Naive thymus-derived CD8-positive, alpha-beta T cell (primary cell): Measurements from ENCODE around the gene TUBGCP6. TPM values are rescaled to one million over a fixed set of nuclear protein-coding genes. Genes with fewer than 3 reads are reported as not detected.

ENCODE experiments used
- ATAC-seq, 2 donors: fragments of 150-1000 bp; cut with Tn5 transposase in 1 of 2; sonication (Bioruptor Pico), chemical (Tn5 transposase) in 1 of 2; 1 replicate in 1 of 2; 2 replicates in 1 of 2; pipeline ENCODE4 v1.10.0; 2021; ENCODE audit warnings: mild to moderate bottlenecking in 2 of 2, moderate library complexity in 2 of 2
- POLR2A ChIA-PET: fragments of 350-600 bp; sonication (Branson Sonifier 250); formaldehyde crosslinking; loops from one replicate; lab custom pipeline; 2021; ENCODE audit warnings: antibody characterized with exemption; lab: Charles Lee
- DNase-seq, 10 donors: peaks; one replicate each; pipeline versions ENCODE4 v3.0.0 to v3.0.0-alpha.2; 2020 to 2022
- H3K27ac Mint-ChIP-seq, 10 donors: one replicate each; pipeline ENCODE4 v1.8.0; 2020 to 2022; ENCODE audit warnings: mild to moderate bottlenecking in 10 of 10, mixed read lengths in 10 of 10, moderate library complexity in 4 of 10, inconsistent platforms in 1 of 10
- H3K27me3 Mint-ChIP-seq, 5 donors: one replicate each; pipeline ENCODE4 v1.8.0; 2021 to 2022; ENCODE audit warnings: mixed read lengths in 5 of 5
- H3K36me3 Mint-ChIP-seq, 3 donors: one replicate each; pipeline ENCODE4 v1.8.0; 2020 to 2022; ENCODE audit warnings: mixed read lengths in 3 of 3, mild to moderate bottlenecking in 2 of 3, inconsistent platforms in 1 of 3
- H3K4me1 Mint-ChIP-seq, 4 donors: one replicate each; pipeline ENCODE4 v1.8.0; 2021 to 2022; ENCODE audit warnings: mixed read lengths in 4 of 4
- H3K4me3 Mint-ChIP-seq, 10 donors: one replicate each; pipeline ENCODE4 v1.8.0; 2020 to 2022; ENCODE audit warnings: mild to moderate bottlenecking in 10 of 10, mixed read lengths in 10 of 10, moderate library complexity in 6 of 10, inconsistent platforms in 1 of 10
- H3K9me3 Mint-ChIP-seq, 9 donors: one replicate each; pipeline ENCODE4 v1.8.0; 2020 to 2022; ENCODE audit warnings: mixed read lengths in 9 of 9, mild to moderate bottlenecking in 3 of 9, inconsistent platforms in 1 of 9, moderate library complexity in 1 of 9
- polyA plus RNA-seq, 3 donors: library from polyadenylated mRNA; unstranded; fragments of 300-500 nt; fragmentation: Illumina TruSeq; gene quantifications; one replicate each; pipeline ENCODE4 v1.2.3, GENCODE V29; 2021
- total RNA-seq, 8 experiments: library from RNA in 2 of 8; stranded (reverse) in 2 of 8; gene quantifications; one replicate each; pipeline ENCODE4 v1.2.3 and lab custom pipeline; 2021 to 2026

TUBGCP6 gene
- total and polyA plus RNA-seq, 5 experiments from 2014 or later, result 9.3 to 156 (median 25.2) TPM

DNA sequence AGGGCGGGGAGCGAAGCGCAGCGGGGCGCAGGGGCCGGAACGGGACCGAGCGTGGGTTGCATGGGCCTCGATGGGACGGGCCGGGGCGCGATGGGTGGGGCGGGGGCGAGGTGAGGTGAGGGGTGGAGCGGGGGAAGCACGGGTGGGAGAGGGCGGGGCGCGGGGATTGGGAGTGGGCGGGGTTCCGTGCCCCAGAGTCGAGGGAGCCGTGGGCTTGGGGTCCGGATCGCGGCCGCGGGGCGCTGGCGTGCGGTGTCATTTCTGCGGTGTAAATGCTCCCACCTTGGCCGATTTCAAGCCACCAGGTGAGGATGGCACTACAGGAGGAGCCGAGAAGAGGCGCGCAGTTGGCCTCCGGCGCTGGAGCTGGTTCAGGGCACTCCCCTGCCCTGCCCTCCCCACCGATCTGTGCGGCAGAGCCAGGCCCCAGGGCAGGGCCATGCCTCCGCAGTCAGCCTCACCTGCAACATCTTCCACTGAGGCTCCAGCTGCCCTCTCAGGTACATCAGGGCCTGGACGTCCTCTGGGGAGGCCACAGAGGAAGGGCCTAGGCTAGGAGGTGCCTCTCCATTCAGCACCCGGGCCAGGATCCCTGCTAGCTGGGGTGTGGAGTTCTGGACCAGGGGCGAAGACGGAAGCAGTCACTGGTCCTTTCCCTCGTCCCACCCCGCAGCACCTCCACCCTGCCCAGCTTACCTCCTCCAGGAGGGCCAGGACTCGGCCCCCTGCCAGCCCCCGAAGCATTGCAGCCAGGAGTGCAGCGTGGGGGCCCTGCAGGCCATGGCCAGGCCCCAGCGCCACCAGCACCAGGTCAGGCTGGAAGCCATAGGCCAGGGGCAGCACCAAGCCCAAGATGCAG, 620 bp upstream of the TUBGCP6 start:
- peaks cover 0 to 16% (median 4%) of the 10 kb centered on the region in 3 donors for H3K36me3 Mint-ChIP-seq
- peak overlapping the region; percentile 85 to 100 (median 99) for H3K4me3 Mint-ChIP-seq
- DNase-seq, result peak in 1 of 10 donors; percentile 41
- peak overlapping the region; percentile 98 to 100 (median 100) for H3K27ac Mint-ChIP-seq
- H3K4me1 Mint-ChIP-seq, result peaks cover 9 to 61% (median 32%) of the 10 kb centered on the region in 4 donors
- no peaks in the 10 kb centered on the region for H3K27me3 Mint-ChIP-seq
- peak; percentile 7 to 35 for ATAC-seq
- POLR2A ChIA-PET, result interaction anchor here (0.7 to 3.5 kb wide), 6 partner anchors 15 to 383 kb away, joined by 3 to 17 read pairs (median 5); partner anchors contain the start of genes ARSA, LMF2, NCAPH2 and SCO2
- no peaks in the 10 kb centered on the region for H3K9me3 Mint-ChIP-seq

DNA sequence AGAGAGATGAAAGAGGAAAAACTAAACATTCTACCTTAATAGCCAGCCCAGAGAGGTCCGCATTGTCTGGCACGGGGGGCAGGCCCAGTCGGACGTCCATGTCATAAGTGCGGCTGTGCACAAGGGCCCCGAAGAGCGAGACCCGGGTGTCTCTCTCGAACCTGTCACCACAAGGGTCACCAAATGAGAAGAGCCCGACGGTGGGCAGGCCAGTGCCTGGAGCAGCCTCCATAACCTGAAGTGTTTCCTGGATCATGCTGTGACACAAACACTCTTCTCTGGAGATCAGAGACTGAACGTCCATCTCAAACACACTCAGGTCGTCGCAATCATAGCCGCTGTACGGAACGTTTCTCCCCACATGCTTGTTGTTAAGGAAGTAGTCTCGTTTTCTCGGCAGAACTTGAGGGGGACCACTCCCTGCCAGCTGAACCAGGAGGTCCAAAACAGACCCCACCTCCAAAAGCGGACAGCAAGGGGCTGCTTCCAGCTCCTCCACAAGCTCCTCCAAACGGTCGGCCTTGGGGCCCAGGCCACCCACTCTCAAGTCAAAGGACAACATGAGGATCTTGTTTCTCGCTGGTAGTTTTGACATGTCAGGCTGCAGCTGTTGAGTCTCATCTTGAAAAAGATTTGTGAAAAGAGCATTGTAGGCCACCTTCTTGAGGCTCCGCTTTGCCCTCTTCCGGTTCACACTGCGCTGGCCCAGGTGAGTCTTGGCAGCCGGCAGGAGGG, 971 bp downstream of the TUBGCP6 start:
- ATAC-seq, result no peak
- no peak for DNase-seq
- peaks cover 11 to 63% (median 31%) of the 10 kb centered on the region in 4 donors for H3K4me1 Mint-ChIP-seq
- no peaks in the 10 kb centered on the region for H3K9me3 Mint-ChIP-seq
- peak overlapping the region; percentile 85 to 100 (median 99) for H3K4me3 Mint-ChIP-seq
- POLR2A ChIA-PET, result interaction anchor here (0.6 to 3.5 kb wide), 20 partner anchors 8 to 384 kb away, joined by 3 to 20 read pairs (median 4); partner anchors contain the start of genes ARSA, DENND6B and SCO2
- H3K27ac Mint-ChIP-seq, result peak overlapping the region; percentile 98 to 100 (median 100)
- peaks cover 0 to 32% (median 4%) of the 10 kb centered on the region in 3 donors for H3K36me3 Mint-ChIP-seq
- no peaks in the 10 kb centered on the region for H3K27me3 Mint-ChIP-seq

DNA sequence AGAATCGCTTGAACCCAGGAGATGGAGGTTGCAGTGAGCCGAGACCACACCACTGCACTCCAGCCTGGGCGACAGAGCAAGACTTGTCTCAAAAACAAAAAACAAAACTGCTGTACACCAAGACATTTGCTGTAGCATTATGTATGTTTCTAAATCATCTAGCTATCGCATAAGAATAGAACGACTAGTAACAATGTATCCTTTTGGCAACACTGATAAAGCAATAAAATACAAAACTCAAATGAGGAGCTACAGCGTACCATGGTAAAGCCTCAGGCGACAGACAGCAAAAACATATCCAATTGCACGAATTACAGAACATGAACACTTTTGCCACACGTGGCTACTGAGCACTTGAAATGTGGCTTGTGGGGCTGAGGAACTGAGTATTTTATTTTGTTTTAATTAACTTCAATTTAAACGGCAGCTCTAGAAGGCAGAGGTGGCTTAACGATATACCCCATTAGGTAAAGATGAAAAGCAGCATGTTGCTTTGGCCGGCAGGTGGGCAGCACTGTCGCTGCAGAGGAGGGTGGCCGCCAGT, 2.3 kb downstream of the TUBGCP6 start:
- POLR2A ChIA-PET, result interaction anchor here (0.8 to 1.3 kb wide), 6 partner anchors 9 to 290 kb away, joined by 3 to 7 read pairs (median 4); partner anchors contain the start of gene SCO2

DNA sequence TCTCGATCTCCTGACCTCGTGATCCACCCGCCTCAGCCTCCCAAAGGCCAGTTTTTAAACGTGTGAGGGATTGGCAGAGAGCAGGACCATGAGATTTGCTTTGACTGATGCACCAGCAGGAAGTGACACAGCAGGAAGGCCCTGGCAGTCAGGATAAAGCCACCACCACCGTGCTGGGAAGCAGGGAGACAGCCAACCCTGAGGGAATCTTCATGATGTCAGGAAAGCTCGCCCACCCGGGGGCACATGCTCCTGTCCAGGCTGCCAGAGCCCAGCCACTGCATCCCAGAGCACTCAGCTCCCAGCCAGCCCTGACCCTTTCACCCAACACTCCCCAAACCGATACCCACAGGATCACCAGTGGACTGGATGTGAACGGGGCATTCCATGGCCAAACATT, 6.1 kb downstream of the TUBGCP6 start:
- DNase-seq (no peak), ATAC-seq (no peak)
- POLR2A ChIA-PET, result interaction anchor here (0.7 kb wide), 1 partner anchor 308 kb away, joined by 3 read pairs; no protein-coding TSS in a partner anchor
- Mint-ChIP-seq H3K4me1 (peaks cover 24 to 73% (median 40%) of the 10 kb centered on the region in 4 donors), H3K9me3 (no peaks in the 10 kb centered on the region), H3K36me3 (peaks cover 0 to 55% (median 0%) of the 10 kb centered on the region in 3 donors), H3K27me3 (no peaks in the 10 kb centered on the region), H3K4me3 (no peak overlapping the region), H3K27ac (no peak overlapping the region)

More for the DNA sequence above, 2.3 kb downstream of the TUBGCP6 start:
- Mint-ChIP-seq H3K36me3 (peaks cover 0 to 40% (median 4%) of the 10 kb centered on the region in 3 donors), H3K4me3 (peak overlapping the region; percentile 85 to 100 (median 99)), H3K9me3 (no peaks in the 10 kb centered on the region), H3K27me3 (no peaks in the 10 kb centered on the region), H3K4me1 (peaks cover 14 to 67% (median 34%) of the 10 kb centered on the region in 4 donors), H3K27ac (peak overlapping the region in 9 of 10 donors; percentile 11 to 99 (median 65))
- ATAC-seq (no peak), DNase-seq (no peak)

DNA sequence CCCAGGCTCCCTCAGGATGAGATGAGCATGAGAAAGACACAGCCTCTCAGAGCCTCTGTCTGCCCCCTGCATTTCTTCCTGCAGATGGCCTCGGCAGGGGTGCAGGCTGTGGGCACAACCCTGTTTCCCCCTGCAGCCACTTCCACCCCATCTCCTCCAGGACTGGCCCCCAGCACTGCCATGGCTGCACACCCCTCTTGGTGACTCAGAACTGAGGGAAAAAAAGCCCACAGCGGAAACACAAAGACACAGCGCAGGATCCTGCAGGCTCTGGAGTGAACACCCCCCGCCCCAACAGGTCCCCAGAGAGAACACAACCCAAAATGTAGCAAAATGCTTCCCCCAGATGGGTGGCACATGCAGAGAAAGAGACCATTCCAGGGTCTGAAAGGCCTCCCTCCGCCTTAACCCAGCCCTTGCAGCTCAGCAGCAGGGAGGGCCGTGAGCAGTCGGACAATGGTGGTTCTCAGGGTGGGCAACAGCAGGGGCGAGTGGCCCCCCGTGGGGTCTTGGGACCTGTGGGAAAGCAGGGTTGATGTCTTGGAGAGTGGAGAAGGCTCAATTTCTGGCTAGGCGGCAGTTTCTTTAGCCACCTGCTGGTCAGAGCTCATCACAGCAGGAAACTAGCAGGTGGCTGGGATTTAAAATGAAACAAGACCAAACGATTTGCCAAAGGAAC, 8.0 kb downstream of the TUBGCP6 start:
- DNase-seq, result no peak
- peak overlapping the region in 3 of 10 donors; percentile 6 to 88 (median 65) for H3K27ac Mint-ChIP-seq
- peak overlapping the region in 1 of 10 donors; percentile 34 for H3K4me3 Mint-ChIP-seq
- H3K9me3 Mint-ChIP-seq, result no peaks in the 10 kb centered on the region
- peaks cover 23 to 62% (median 35%) of the 10 kb centered on the region in 4 donors for H3K4me1 Mint-ChIP-seq
- H3K36me3 Mint-ChIP-seq, result peaks cover 0 to 70% (median 0%) of the 10 kb centered on the region in 3 donors
- POLR2A ChIA-PET, result no interaction called here
- ATAC-seq, result no peak
- no peaks in the 10 kb centered on the region for H3K27me3 Mint-ChIP-seq

DNA sequence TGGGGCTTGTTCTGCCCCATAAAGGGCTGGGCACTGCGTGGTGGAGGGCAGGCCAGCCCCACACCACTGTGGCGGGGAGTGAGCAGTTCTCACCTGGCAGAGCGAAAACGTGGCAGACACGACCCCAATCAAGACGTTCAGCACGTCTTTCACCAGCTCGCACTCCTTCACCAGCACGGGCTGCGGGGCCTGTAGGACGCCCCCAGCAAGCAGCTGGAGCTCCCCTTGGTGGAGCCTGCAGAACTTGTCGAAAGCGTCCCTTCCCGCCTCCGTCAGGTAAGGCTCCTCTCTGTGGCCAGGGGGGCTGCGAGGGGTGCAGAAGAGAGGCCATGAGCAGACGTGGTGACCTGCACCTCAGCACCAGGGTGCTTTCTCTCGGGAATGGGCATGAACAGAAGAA, 11.6 kb downstream of the TUBGCP6 start:
- peaks cover 12 to 41% (median 32%) of the 10 kb centered on the region in 4 donors for H3K4me1 Mint-ChIP-seq
- H3K36me3 Mint-ChIP-seq, result peaks cover 0 to 75% (median 0%) of the 10 kb centered on the region in 3 donors
- H3K9me3 Mint-ChIP-seq, result no peaks in the 10 kb centered on the region
- ATAC-seq (no peak), DNase-seq (no peak)
- H3K4me3 Mint-ChIP-seq, result no peak overlapping the region
- no peaks in the 10 kb centered on the region for H3K27me3 Mint-ChIP-seq
- POLR2A ChIA-PET, result no interaction called here
- H3K27ac Mint-ChIP-seq, result no peak overlapping the region

DNA sequence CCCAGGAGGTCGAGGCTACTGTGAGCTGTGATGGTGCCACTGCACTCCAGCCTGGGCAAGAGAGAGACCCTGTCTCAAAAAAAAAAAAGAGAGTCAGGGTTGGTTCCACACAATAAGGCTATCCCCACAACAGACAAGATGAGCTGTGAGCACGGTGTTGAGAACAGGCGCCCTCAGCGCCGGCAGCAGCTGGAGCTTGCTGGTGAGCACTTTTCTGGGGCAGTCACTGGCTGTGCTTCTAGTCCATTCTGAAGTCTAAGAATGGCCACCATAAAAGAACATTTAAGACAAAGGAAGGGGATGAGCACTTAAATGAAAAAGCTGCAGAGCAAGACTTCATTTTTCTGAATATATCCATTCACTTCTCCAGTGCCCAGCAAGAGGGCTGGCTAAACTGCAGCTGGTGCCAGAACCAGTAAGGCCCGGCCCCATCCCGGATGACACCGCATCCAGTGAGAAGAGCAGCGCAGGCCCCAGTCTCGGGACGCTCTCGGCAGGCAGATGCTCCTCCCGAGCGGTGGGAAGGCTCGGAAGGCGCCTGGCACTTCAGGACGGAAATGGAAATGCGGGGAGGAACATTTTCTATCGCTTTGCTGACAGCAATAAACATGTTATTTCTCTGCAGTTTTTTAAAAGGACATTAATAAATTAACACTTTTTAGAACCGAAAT, 12.2 kb downstream of the TUBGCP6 start:
- Mint-ChIP-seq H3K36me3 (peaks cover 0 to 69% (median 0%) of the 10 kb centered on the region in 3 donors), H3K27me3 (no peaks in the 10 kb centered on the region), H3K4me3 (no peak overlapping the region), H3K27ac (no peak overlapping the region), H3K9me3 (no peaks in the 10 kb centered on the region), H3K4me1 (peaks cover 12 to 36% (median 28%) of the 10 kb centered on the region in 4 donors)
- no peak for ATAC-seq
- POLR2A ChIA-PET, result interaction anchor here (0.8 kb wide), 1 partner anchor 12 kb away, joined by 3 read pairs; no protein-coding TSS in a partner anchor
- no peak for DNase-seq

DNA sequence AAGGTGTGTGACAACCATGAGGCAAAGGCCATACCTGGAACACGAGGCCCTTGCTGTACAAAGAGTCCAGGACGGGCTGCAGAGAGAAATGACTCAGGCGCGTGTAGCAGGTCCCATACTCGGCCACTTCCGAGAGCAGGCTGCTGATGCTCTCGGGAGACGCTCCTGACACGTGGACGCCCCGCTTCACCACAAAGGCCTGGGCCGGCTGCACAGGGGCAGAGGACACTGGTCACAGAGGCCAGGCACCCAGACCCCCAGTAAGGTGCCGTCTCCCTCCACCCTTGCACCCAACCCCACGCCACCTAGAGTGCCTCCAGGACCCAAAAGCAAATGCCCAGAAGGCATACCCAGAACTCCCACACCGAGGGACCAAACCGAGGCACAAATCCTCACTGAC, 15.5 kb downstream of the TUBGCP6 start:
- POLR2A ChIA-PET, result no interaction called here
- Mint-ChIP-seq H3K36me3 (peaks cover 0 to 71% (median 4%) of the 10 kb centered on the region in 3 donors), H3K9me3 (no peaks in the 10 kb centered on the region), H3K27me3 (no peaks in the 10 kb centered on the region), H3K4me3 (no peak overlapping the region), H3K4me1 (peaks cover 3 to 17% (median 15%) of the 10 kb centered on the region in 4 donors), H3K27ac (no peak overlapping the region)
- no peak for DNase-seq
- no peak for ATAC-seq

DNA sequence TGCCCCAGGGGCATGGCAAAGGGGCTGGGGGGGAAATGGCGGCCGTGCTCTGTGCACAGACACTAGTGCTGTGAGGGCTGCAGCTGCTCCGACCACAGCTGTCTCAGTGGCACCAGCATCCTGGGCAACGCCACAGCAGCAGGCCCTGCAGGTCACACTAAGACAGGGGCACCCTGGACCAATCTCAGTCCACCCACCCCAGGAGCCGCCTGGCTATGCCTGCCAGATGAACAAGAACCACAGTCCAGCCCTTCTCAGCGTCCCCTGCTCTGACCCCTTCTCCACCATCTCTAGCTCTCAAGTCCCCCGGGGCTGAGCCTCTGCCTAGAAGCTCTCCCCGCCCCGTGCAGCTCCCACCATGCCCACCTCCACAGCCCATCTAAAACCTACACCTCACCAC, 16.5 kb downstream of the TUBGCP6 start:
- Mint-ChIP-seq H3K27ac (peak overlapping the region in 3 of 10 donors; percentile 53 to 75 (median 62)), H3K27me3 (no peaks in the 10 kb centered on the region), H3K4me3 (no peak overlapping the region), H3K36me3 (peaks cover 0 to 73% (median 6%) of the 10 kb centered on the region in 3 donors), H3K4me1 (peaks cover 3 to 10% (median 8%) of the 10 kb centered on the region in 4 donors), H3K9me3 (no peaks in the 10 kb centered on the region)
- POLR2A ChIA-PET, result no interaction called here
- peak in 1 of 10 donors; percentile 36 for DNase-seq
- no peak for ATAC-seq

DNA sequence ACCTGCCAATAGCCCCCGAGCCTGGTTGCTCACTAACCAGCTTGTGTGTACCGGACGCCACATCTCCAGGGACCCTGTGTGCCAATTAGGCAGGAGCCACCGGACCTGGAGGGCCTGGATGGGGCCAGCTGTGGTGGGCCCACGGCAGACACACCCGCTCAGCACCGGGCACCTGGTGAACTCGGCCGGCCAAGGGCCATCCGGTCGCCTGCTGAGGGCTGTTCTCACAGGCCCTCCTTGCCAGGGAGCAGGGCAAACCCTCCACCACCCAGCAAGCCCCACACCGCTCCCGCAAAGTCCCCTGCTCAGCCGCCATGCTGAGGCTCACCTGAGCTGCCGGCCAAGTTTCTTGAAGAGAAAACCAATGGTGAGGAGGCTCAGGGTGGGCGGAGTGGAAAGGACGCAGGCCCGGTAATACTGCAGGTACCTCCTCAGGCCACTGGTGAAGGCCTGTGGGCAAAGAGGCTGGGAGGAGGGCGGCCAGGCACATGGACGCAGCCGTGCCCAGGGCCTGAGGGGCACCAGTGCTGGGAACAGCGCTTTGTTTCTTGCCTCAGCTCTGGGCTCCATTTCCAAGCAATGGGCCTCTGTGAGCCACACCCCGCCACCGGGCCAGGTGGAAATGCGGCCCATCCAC, 17.1 kb downstream of the TUBGCP6 start:
- H3K36me3 Mint-ChIP-seq, result peaks cover 0 to 75% (median 10%) of the 10 kb centered on the region in 3 donors
- no peaks in the 10 kb centered on the region for H3K27me3 Mint-ChIP-seq
- no peak overlapping the region for H3K4me3 Mint-ChIP-seq
- peak overlapping the region in 1 of 10 donors; percentile 43 for H3K27ac Mint-ChIP-seq
- no peaks in the 10 kb centered on the region for H3K9me3 Mint-ChIP-seq
- no peak for DNase-seq
- H3K4me1 Mint-ChIP-seq, result peaks cover 3 to 10% (median 8%) of the 10 kb centered on the region in 4 donors
- ATAC-seq, result no peak
- POLR2A ChIA-PET, result no interaction called here

DNA sequence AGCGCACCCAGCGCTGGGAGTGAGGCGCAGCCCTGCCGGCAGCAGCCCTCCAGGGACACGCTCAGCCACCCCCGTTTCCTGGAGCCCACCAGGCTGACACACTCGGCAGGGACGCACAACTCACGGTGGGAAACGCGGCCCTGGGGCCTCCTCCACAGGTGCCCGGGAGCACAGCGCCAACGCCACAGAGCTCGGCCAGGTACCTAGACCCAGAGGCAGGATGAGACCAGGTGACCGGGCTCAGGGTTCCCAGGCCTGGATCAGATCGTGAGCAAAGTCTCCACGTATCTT, 18.0 kb downstream of the TUBGCP6 start:
- peaks cover 3 to 10% (median 8%) of the 10 kb centered on the region in 4 donors for H3K4me1 Mint-ChIP-seq
- POLR2A ChIA-PET, result no interaction called here
- no peaks in the 10 kb centered on the region for H3K27me3 Mint-ChIP-seq
- ATAC-seq, result no peak
- H3K4me3 Mint-ChIP-seq, result no peak overlapping the region
- no peak overlapping the region for H3K27ac Mint-ChIP-seq
- H3K36me3 Mint-ChIP-seq, result peaks cover 0 to 68% (median 10%) of the 10 kb centered on the region in 3 donors
- DNase-seq, result no peak
- H3K9me3 Mint-ChIP-seq, result no peaks in the 10 kb centered on the region
